Esophagus squamous epithelium (tissue), 5 donors: ENCODE measurements around the gene PHLPP1. TPM values are rescaled to one million over a fixed set of nuclear protein-coding genes. Genes with fewer than 3 reads are reported as not detected.
"Not testable (repeated sequence)": the region's sequence is repeated elsewhere in the genome, so short reads cannot be mapped to it uniquely, and the experiment has no call there.

Source experiments
- DNase-seq: peaks from one replicate; lab custom pipeline; 2025; lab: John Stamatoyannopoulos, UW
- H3K27ac ChIP-seq, 4 donors: fragments of 200-600 bp; sonication (generic); one replicate each; pipeline ENCODE4 v1.5.1; 2016 to 2019; ENCODE audit warnings: mild to moderate bottlenecking in 1 of 4
- H3K27me3 ChIP-seq, 4 donors: fragments of 200-600 bp; sonication (generic); 1 replicate in 3 of 4; 2 replicates in 1 of 4; pipeline versions ENCODE4 v1.5.1 to v1.6.0; 2017 to 2021; ENCODE audit warnings: antibody characterized with exemption in 1 of 4
- H3K36me3 ChIP-seq, 3 donors: fragments of 200-600 bp; sonication (generic); one replicate each; pipeline ENCODE4 v1.5.1; 2016 to 2019
- H3K4me1 ChIP-seq, 3 donors: fragments of 200-600 bp; sonication (generic); one replicate each; pipeline ENCODE4 v1.5.1; 2017 to 2019
- H3K4me3 ChIP-seq, 4 donors: fragments of 200-600 bp; sonication (generic); 1 replicate in 3 of 4; 2 replicates in 1 of 4; pipeline ENCODE4 v1.5.1; 2016 to 2019; ENCODE audit warnings: mild to moderate bottlenecking in 2 of 4, moderate library complexity in 1 of 4
- H3K9me3 ChIP-seq, 3 donors: fragments of 200-600 bp; sonication (generic); one replicate each; pipeline ENCODE4 v1.5.1; 2016 to 2019
- POLR2A ChIP-seq, 4 donors: fragments of 450-650 bp; IDR thresholded peaks; one replicate each; pipeline ENCODE4 v1.6.1; 2017; ENCODE audit warnings: antibody characterized with exemption in 4 of 4, mild to moderate bottlenecking in 4 of 4, moderate library complexity in 3 of 4
- WGBS, 2 donors: methylation state at CpG; one replicate each; pipeline ENCODE4 v1.1.5; 2018; 5-methylcytosine and 5-hydroxymethylcytosine counted together
- intact Hi-C: fragments of 100-400 bp; cut with DNase I; formaldehyde crosslinking; loops from one replicate; pipeline ENCODE4 v1.15.0; 2022
- total RNA-seq, 4 donors: library from RNA; depleted of rRNA; stranded (reverse); fragments of >200 nt; gene quantifications; one replicate each; pipeline ENCODE4 v1.1.0, GENCODE V29; 2016
- TF ChIP-seq, protein P1 (sequence below), 6 experiments: fragments of 450-650 bp in 4 of 6; fragments of 200-600 bp in 2 of 6; sonication (generic) in 2 of 6; IDR thresholded peaks; one replicate each; pipeline ENCODE4 v1.5.1; 2016 to 2019; ENCODE audit warnings: antibody characterized with exemption in 6 of 6, mild to moderate bottlenecking in 4 of 6, moderate library complexity in 4 of 6
- donor health status: DM: yes; HTN: yes; CAD: no.

PHLPP1 gene
- total RNA-seq, 4 donors from 2014 or later, result 10.1 to 16.6 (median 14.9) TPM

DNA sequence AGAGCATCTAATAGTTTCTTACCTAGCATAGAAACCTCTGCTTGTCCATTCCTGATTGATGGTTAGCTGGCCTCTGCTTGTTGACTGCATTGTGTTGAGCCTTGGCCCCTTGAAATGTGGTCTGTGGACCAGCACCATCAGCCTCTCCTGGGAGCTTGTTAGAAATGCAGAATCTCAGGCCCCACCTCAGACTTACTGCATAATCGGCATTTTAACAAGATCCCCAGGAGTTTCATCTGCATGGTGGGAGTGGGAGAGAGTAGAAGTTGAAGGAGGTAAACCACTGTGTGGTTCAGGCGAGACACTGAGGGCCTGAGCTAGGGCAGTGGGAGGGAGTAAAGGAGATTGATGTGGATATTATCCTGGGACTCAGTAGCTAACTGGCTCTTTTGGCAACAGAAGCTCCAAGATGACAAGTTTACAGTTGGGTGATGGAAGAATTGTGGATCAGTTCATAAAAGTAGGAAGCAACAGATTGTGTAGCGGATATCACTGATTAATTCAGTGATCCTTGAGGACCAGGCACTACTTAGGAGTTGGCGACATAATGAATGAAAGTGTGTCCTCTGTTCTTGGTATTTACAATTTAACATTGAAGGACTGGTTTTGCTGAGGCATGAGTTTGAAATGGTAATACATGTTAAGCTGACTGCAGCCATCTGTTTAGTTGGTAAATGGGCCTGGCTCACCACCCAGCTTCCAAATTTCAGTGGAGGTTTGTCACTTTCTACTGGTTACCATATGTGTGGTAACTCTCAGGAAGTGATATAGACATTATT lies 20.9 kb downstream of the PHLPP1 start:
- WGBS, 2 donors, result 96 to 98% methylated on average over 3 to 4 of the region's 4 CpGs
- DNase-seq, result no peak
- peaks cover 0 to 24% (median 9%) of the 10 kb centered on the region in 3 donors for H3K4me1 ChIP-seq
- no peaks in the 10 kb centered on the region for H3K27me3 ChIP-seq
- TF ChIP-seq POLR2A (IDR thresholded peaks at IDR 0.05), result no peak
- TF ChIP-seq, protein P1, sequence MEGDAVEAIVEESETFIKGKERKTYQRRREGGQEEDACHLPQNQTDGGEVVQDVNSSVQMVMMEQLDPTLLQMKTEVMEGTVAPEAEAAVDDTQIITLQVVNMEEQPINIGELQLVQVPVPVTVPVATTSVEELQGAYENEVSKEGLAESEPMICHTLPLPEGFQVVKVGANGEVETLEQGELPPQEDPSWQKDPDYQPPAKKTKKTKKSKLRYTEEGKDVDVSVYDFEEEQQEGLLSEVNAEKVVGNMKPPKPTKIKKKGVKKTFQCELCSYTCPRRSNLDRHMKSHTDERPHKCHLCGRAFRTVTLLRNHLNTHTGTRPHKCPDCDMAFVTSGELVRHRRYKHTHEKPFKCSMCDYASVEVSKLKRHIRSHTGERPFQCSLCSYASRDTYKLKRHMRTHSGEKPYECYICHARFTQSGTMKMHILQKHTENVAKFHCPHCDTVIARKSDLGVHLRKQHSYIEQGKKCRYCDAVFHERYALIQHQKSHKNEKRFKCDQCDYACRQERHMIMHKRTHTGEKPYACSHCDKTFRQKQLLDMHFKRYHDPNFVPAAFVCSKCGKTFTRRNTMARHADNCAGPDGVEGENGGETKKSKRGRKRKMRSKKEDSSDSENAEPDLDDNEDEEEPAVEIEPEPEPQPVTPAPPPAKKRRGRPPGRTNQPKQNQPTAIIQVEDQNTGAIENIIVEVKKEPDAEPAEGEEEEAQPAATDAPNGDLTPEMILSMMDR (IDR thresholded peaks at IDR 0.05), result no peak
- no peak overlapping the region for H3K27ac ChIP-seq
- intact Hi-C loops, result no loop called here
- H3K9me3 ChIP-seq, result peaks cover 0 to 8% (median 0%) of the 10 kb centered on the region in 3 donors
- H3K4me3 ChIP-seq, result no peak overlapping the region
- no peaks in the 10 kb centered on the region for H3K36me3 ChIP-seq

GRCh38 chr18:62737241-62737873 lies 22.0 kb downstream of the PHLPP1 start:
- intact Hi-C loops, result no loop called here
- no peak for DNase-seq
- no peaks in the 10 kb centered on the region for H3K36me3 ChIP-seq
- no peaks in the 10 kb centered on the region for H3K27me3 ChIP-seq
- H3K9me3 ChIP-seq, result peaks cover 0 to under 1% (median 0%) of the 10 kb centered on the region in 3 donors
- H3K27ac ChIP-seq, result no peak overlapping the region
- TF ChIP-seq, protein P1 (IDR thresholded peaks at IDR 0.05), result no peak
- no peak for TF ChIP-seq POLR2A (IDR thresholded peaks at IDR 0.05)
- H3K4me3 ChIP-seq, result no peak overlapping the region
- WGBS, 2 donors, result 87 to 89% methylated on average over 6 of the region's 6 CpGs
- H3K4me1 ChIP-seq, result peaks cover 0 to 31% (median 14%) of the 10 kb centered on the region in 3 donors

- H3K4me3 ChIP-seq, result no peak overlapping the region
- no peak for TF ChIP-seq POLR2A (IDR thresholded peaks at IDR 0.05)
- TF ChIP-seq, protein P1 (IDR thresholded peaks at IDR 0.05), result no peak
- H3K27me3 ChIP-seq, result no peaks in the 10 kb centered on the region
- H3K27ac ChIP-seq, result no peak overlapping the region
- H3K4me1 ChIP-seq, result peaks cover 0 to 32% (median 14%) of the 10 kb centered on the region in 3 donors
- no peaks in the 10 kb centered on the region for H3K9me3 ChIP-seq
- DNase-seq, result no peak
- intact Hi-C loops, result no loop called here
- H3K36me3 ChIP-seq, result no peaks in the 10 kb centered on the region
- WGBS, 2 donors, result 95% methylated on average over 1 of the region's 1 CpG
Observed at GRCh38 chr18:62738639-62739038, 23.3 kb downstream of the PHLPP1 start.

DNA sequence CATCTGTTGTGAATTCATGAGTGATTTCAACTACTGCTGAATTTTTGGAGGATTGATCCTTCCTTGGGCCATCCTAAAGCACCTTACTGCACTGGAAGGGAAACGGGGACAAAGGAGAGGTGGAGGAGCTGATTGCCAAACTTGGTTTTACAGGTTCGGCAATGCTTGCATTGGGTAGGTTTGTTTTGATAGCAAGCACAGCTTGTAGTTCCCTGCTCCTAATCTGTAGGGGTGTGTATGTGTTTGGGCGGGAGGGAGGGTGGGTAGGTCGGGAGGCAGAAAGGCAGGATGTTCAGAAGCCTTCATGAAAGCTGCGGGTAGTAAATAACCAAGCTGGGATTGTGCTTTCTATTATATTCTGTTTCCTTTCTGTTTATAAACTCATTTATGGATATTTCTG lies 24.6 kb downstream of the PHLPP1 start:
- intact Hi-C loops, result no loop called here
- Histone ChIP-seq H3K9me3 (no peaks in the 10 kb centered on the region), H3K27me3 (no peaks in the 10 kb centered on the region), H3K4me1 (peaks cover 4 to 45% (median 21%) of the 10 kb centered on the region in 3 donors), H3K4me3 (no peak overlapping the region), H3K27ac (peak overlapping the region in 3 of 4 donors; percentile 26 to 66 (median 63)), H3K36me3 (no peaks in the 10 kb centered on the region)
- 51 to 57% methylated on average over 5 of the region's 5 CpGs for WGBS, 2 donors
- TF ChIP-seq POLR2A (IDR thresholded peaks at IDR 0.05), result no peak
- TF ChIP-seq, protein P1 (IDR thresholded peaks at IDR 0.05), result no peak
- no peak for DNase-seq

GRCh38 chr18:62740650-62741049 lies 25.3 kb downstream of the PHLPP1 start:
- H3K27me3 ChIP-seq, H3K9me3 ChIP-seq, H3K4me3 ChIP-seq, intact Hi-C loops, DNase-seq, H3K36me3 ChIP-seq: not testable (repeated sequence)
- peak overlapping the region in 3 of 4 donors; percentile 26 to 66 (median 63) for H3K27ac ChIP-seq
- WGBS, 2 donors, result 69 to 72% methylated on average over 5 of the region's 5 CpGs
- peaks cover 4 to 51% (median 21%) of the 10 kb centered on the region in 3 donors for H3K4me1 ChIP-seq
